Erythroblast (primary cell): ENCODE data around the gene TRIM49D1.
"Not testable (repeated sequence)": the region's sequence is repeated elsewhere in the genome, so short reads cannot be mapped to it uniquely, and the experiment has no call there.

Experiments used
- DNase-seq, 2 experiments: peaks; one replicate each; lab custom pipeline; 2025; lab: John Stamatoyannopoulos, UW
- GATA1 ChIP-seq: IDR thresholded peaks from 2 replicates; pipeline ENCODE4 v1.6.1; 2011; ENCODE audit warnings: low read depth, mild to moderate bottlenecking, control low read depth, low read length, moderate library complexity
- POLR2A ChIP-seq: IDR thresholded peaks from 2 replicates; pipeline ENCODE4 v1.6.1; 2011; ENCODE audit warnings: mild to moderate bottlenecking, low read length

Gene TRIM49D1

GRCh38 chr11:89922195-89922660 lies at the start of gene TRIM49D1:
Gene TRIM49D1 (minus strand): TSS chr11:89922245. CDS start chr11:89917710, 4,535 bp downstream.
- no peak for DNase-seq
- TF ChIP-seq POLR2A (no peak), GATA1 (no peak)

GRCh38 chr11:89965737-89966136 lies 43.7 kb upstream of the TRIM49D1 start, which contains the start of gene TRIM64:
Gene TRIM64 (plus strand): TSS chr11:89966037. CDS start chr11:89968504, 2,467 bp downstream.
- DNase-seq = not testable (repeated sequence)

GRCh38 chr11:89960833-89961232 lies 38.8 kb upstream of the TRIM49D1 start:
- DNase-seq = not testable (repeated sequence)

GRCh38 chr11:89923764-89924163 lies 1.7 kb upstream of the TRIM49D1 start, which contains the start of gene TRIM49D2:
Gene TRIM49D2 (plus strand): TSS chr11:89924064. CDS start chr11:89926762, 2,698 bp downstream.
- DNase-seq = not testable (repeated sequence)

- not testable (repeated sequence) for DNase-seq
Observed at GRCh38 chr11:89900809-89901208, 21.2 kb downstream of the TRIM49D1 start.

- DNase-seq = not testable (repeated sequence)
Observed at GRCh38 chr11:89893245-89893644, 28.8 kb downstream of the TRIM49D1 start.

GRCh38 chr11:89877511-89877910 lies 44.5 kb downstream of the TRIM49D1 start:
- not testable (repeated sequence) for DNase-seq

- not testable (repeated sequence) for DNase-seq
Observed at GRCh38 chr11:89872588-89872987, 49.5 kb downstream of the TRIM49D1 start.

GRCh38 chr11:89865223-89865622 lies 56.8 kb downstream of the TRIM49D1 start:
- DNase-seq = not testable (repeated sequence)

GRCh38 chr11:89863906-89864704 lies 57.9 kb downstream of the TRIM49D1 start:
- DNase-seq = not testable (repeated sequence)
